Measurements from ENCODE around the gene TTC39C. TPM values are rescaled to one million over a fixed set of nuclear protein-coding genes. Genes with fewer than 3 reads are reported as not detected.

TTC39C gene
- total and polyA plus RNA-seq, 2 donors (not counting 3 experiments of a cell fraction or from before 2014, with no cell fraction given): 0.61 to 6.2 TPM

- Histone ChIP-seq H3K36me3 (ENCODE audit: control insufficient read depth in 2 of 2, extremely low read depth in 1 of 2, insufficient read depth in 2 of 2, low read length in 2 of 2) (no peaks in the 10 kb centered on the region), H4K20me1 (replicated peaks; ENCODE audit: control insufficient read depth, extremely low read depth, insufficient read depth, low read length) (no peaks in the 10 kb centered on the region), H3K27ac (ENCODE audit: insufficient read depth, low read depth, low read length) (no peak overlapping the region), H3K4me1 (ENCODE audit: control insufficient read depth, extremely low read depth, insufficient read depth, low read length) (peaks cover 6% of the 10 kb centered on the region), H3K4me2 (ENCODE audit: insufficient read depth, low read length) (no peak overlapping the region), H3K9me1 (replicated peaks; ENCODE audit: control insufficient read depth, extremely low read depth, insufficient read depth, low read length) (no peaks in the 10 kb centered on the region), H3K9ac (replicated peaks; ENCODE audit: extremely low read depth, insufficient read depth, low read length) (no peak overlapping the region), H3K27me3 (ENCODE audit: control insufficient read depth in 2 of 2, insufficient read depth in 2 of 2, low read length in 2 of 2) (no peaks in the 10 kb centered on the region), H3K79me2 (ENCODE audit: control insufficient read depth, insufficient read depth, low read length) (no peaks in the 10 kb centered on the region), H2AFZ (ENCODE audit: low read depth, low read length) (no peak overlapping the region), H3K4me3 (replicated peaks in 1 of 3; ENCODE audit: insufficient read depth in 1 of 3, low read depth in 1 of 3, low read length in 3 of 3) (no peak overlapping the region), H3K9me3 (replicated peaks; ENCODE audit: control insufficient read depth, insufficient read depth, low read length) (no peaks in the 10 kb centered on the region)
- FAIRE-seq (no peak), DNase-seq (ENCODE audit: low read depth, low spot score) (no peak)
- POLR2A ChIA-PET: no interaction called here
- intact Hi-C loops (cut with micrococcal nuclease): no loop called here
- CTCF ChIA-PET: interaction anchor here (1.0 to 1.8 kb wide), 2 partner anchors 12 to 26 kb away, joined by 4 to 5 read pairs; no protein-coding TSS in a partner anchor
- dilution Hi-C loops (cut with MboI; ENCODE audit: extremely low pct_ligation_motif_present, low sequenced_read_pairs): no loop called here
- no peak for TF ChIP-seq CTCF (IDR thresholded peaks at IDR 0.05; ENCODE audit: extremely low read depth in 1 of 2, insufficient read depth in 1 of 2, low read depth in 1 of 2, low read length in 2 of 2)
- TF ChIP-seq MAX (IDR thresholded peaks at IDR 0.05; ENCODE audit: insufficient read depth, insufficient read length): no peak
- BruUV-seq (replicated peaks): no TSS peak
Observed at GRCh38 chr18:24089515-24090337, 75.2 kb downstream of the TTC39C start.

- Histone ChIP-seq H3K9me3 (replicated peaks; ENCODE audit: control insufficient read depth, insufficient read depth, low read length) (no peaks in the 10 kb centered on the region), H3K4me1 (ENCODE audit: control insufficient read depth, extremely low read depth, insufficient read depth, low read length) (peaks cover 6% of the 10 kb centered on the region), H3K9me1 (replicated peaks; ENCODE audit: control insufficient read depth, extremely low read depth, insufficient read depth, low read length) (no peaks in the 10 kb centered on the region), H3K36me3 (ENCODE audit: control insufficient read depth in 2 of 2, extremely low read depth in 1 of 2, insufficient read depth in 2 of 2, low read length in 2 of 2) (no peaks in the 10 kb centered on the region), H4K20me1 (replicated peaks; ENCODE audit: control insufficient read depth, extremely low read depth, insufficient read depth, low read length) (no peaks in the 10 kb centered on the region), H3K79me2 (ENCODE audit: control insufficient read depth, insufficient read depth, low read length) (no peaks in the 10 kb centered on the region), H3K4me3 (replicated peaks in 1 of 3; ENCODE audit: insufficient read depth in 1 of 3, low read depth in 1 of 3, low read length in 3 of 3) (no peak overlapping the region), H3K27ac (ENCODE audit: insufficient read depth, low read depth, low read length) (no peak overlapping the region), H3K27me3 (ENCODE audit: control insufficient read depth in 2 of 2, insufficient read depth in 2 of 2, low read length in 2 of 2) (no peaks in the 10 kb centered on the region), H3K4me2 (ENCODE audit: insufficient read depth, low read length) (no peak overlapping the region), H2AFZ (ENCODE audit: low read depth, low read length) (no peak overlapping the region), H3K9ac (replicated peaks; ENCODE audit: extremely low read depth, insufficient read depth, low read length) (no peak overlapping the region)
- DNase-seq (ENCODE audit: low read depth, low spot score) (no peak), FAIRE-seq (no peak)
- no TSS peak for BruUV-seq (replicated peaks)
- dilution Hi-C loops (cut with MboI; ENCODE audit: extremely low pct_ligation_motif_present, low sequenced_read_pairs): no loop called here
- TF ChIP-seq MAX (IDR thresholded peaks at IDR 0.05; ENCODE audit: insufficient read depth, insufficient read length): no peak
- intact Hi-C loops (cut with micrococcal nuclease): no loop called here
- ChIA-PET CTCF (interaction anchor here (0.7 to 1.8 kb wide), 3 partner anchors 9 to 581 kb away, joined by 4 read pairs; no protein-coding TSS in a partner anchor), POLR2A (no interaction called here)
Observed at GRCh38 chr18:24090876-24091275, 76.3 kb downstream of the TTC39C start.
